Uterus (tissue), 4 donors: ENCODE measurements around the gene SLFN12. TPM values are rescaled to one million over a fixed set of nuclear protein-coding genes. Genes with fewer than 3 reads are reported as not detected.
"Not testable (repeated sequence)": the region's sequence is repeated elsewhere in the genome, so short reads cannot be mapped to it uniquely, and the experiment has no call there.

Experiments
- DNase-seq, 2 donors: peaks; one replicate each; pipeline ENCODE4 v3.0.0-alpha.2; 2019 to 2020
- H3K27ac ChIP-seq, 2 donors: fragments of 200-600 bp; sonication (generic); 1 replicate in 1 of 2; 2 replicates in 1 of 2; pipeline ENCODE4 v1.5.1; 2016 to 2018
- H3K27me3 ChIP-seq, 2 donors: fragments of 200-600 bp; sonication (generic); one replicate each; pipeline ENCODE4 v1.5.1; 2018 to 2019; ENCODE audit warnings: control low read depth in 1 of 2
- H3K36me3 ChIP-seq, 2 donors: fragments of 200-600 bp; sonication (generic); one replicate each; pipeline ENCODE4 v1.5.1; 2019; ENCODE audit warnings: control low read depth in 1 of 2
- H3K4me1 ChIP-seq, 2 donors: fragments of 200-600 bp; sonication (generic); one replicate each; pipeline ENCODE4 v1.5.1; 2018 to 2019; ENCODE audit warnings: control low read depth in 1 of 2
- H3K4me3 ChIP-seq, 2 donors: fragments of 200-600 bp; sonication (generic); 1 replicate in 1 of 2; 2 replicates in 1 of 2; pipeline ENCODE4 v1.5.1; 2018 to 2019; ENCODE audit warnings: mild to moderate bottlenecking in 1 of 2
- H3K9me3 ChIP-seq, 2 donors: fragments of 200-600 bp; sonication (generic); one replicate each; pipeline ENCODE4 v1.5.1; 2019; ENCODE audit warnings: control low read depth in 1 of 2
- POLR2A ChIP-seq, 2 donors: fragments of 450-650 bp; IDR thresholded peaks; one replicate each; pipeline ENCODE4 v1.6.1; 2016; ENCODE audit warnings: antibody characterized with exemption in 2 of 2, mild to moderate bottlenecking in 1 of 2, moderate library complexity in 1 of 2
- intact Hi-C: fragments of 100-400 bp; cut with DNase I; formaldehyde crosslinking; loops from one replicate; pipeline ENCODE4 v1.15.1; 2023; ENCODE audit warnings: low total_unique reads
- total RNA-seq, 4 donors: library from RNA; depleted of rRNA in 3 of 4; stranded (reverse); fragments of >200 nt in 3 of 4; gene quantifications; one replicate each; pipeline versions ENCODE4 v1.1.0 to v1.2.4, GENCODE V29; 2014 to 2023
- TF ChIP-seq, protein P1 (sequence below), 4 experiments: fragments of 200-600 bp in 2 of 4; fragments of 450-650 bp in 2 of 4; sonication (generic) in 2 of 4; IDR thresholded peaks; one replicate each; pipeline ENCODE4 v1.5.1; 2016 to 2019; ENCODE audit warnings: antibody characterized with exemption in 4 of 4, mild to moderate bottlenecking in 2 of 4, moderate library complexity in 1 of 4
- donor health status: DM: yes; HTN: yes; CAD: no.

The SLFN12 gene
- total RNA-seq, 4 donors from 2014 or later, result 6.8 to 60.4 (median 12.9) TPM

DNA sequence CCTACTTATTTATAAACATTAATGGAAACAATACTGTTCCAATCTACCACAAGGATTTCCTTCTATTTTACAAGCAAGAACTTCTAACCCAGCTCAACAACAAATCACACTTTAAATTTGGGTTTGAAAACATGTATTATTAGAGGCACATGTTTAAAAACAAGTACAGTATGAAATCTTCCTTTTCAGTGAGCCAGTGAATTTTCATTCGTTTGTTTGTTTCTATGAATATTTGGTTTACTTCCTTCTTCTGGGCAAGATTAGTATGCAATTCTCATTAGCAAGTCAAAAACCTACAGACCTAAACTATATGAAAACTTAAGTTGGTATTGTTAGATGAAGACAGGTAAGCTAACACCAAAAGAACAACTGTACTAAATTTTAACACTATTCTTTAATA is 25.7 kb downstream of the SLFN12 start:
- Histone ChIP-seq H3K36me3 (no peaks in the 10 kb centered on the region), H3K27ac (no peak overlapping the region), H3K9me3 (no peaks in the 10 kb centered on the region), H3K4me3 (no peak overlapping the region), H3K27me3 (no peaks in the 10 kb centered on the region), H3K4me1 (no peaks in the 10 kb centered on the region)
- intact Hi-C loops, result no loop called here
- DNase-seq, result no peak
- no peak for TF ChIP-seq POLR2A (IDR thresholded peaks at IDR 0.05)
- TF ChIP-seq, protein P1, sequence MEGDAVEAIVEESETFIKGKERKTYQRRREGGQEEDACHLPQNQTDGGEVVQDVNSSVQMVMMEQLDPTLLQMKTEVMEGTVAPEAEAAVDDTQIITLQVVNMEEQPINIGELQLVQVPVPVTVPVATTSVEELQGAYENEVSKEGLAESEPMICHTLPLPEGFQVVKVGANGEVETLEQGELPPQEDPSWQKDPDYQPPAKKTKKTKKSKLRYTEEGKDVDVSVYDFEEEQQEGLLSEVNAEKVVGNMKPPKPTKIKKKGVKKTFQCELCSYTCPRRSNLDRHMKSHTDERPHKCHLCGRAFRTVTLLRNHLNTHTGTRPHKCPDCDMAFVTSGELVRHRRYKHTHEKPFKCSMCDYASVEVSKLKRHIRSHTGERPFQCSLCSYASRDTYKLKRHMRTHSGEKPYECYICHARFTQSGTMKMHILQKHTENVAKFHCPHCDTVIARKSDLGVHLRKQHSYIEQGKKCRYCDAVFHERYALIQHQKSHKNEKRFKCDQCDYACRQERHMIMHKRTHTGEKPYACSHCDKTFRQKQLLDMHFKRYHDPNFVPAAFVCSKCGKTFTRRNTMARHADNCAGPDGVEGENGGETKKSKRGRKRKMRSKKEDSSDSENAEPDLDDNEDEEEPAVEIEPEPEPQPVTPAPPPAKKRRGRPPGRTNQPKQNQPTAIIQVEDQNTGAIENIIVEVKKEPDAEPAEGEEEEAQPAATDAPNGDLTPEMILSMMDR (IDR thresholded peaks at IDR 0.05), result no peak

- no peaks in the 10 kb centered on the region for H3K9me3 ChIP-seq
- intact Hi-C loops, result no loop called here
- H3K27me3 ChIP-seq, result no peaks in the 10 kb centered on the region
- H3K36me3 ChIP-seq, result no peaks in the 10 kb centered on the region
- DNase-seq, result no peak
- TF ChIP-seq POLR2A (IDR thresholded peaks at IDR 0.05), result no peak
- TF ChIP-seq, protein P1 (IDR thresholded peaks at IDR 0.05), result no peak
- H3K27ac ChIP-seq, result no peak overlapping the region
- H3K4me1 ChIP-seq, result no peaks in the 10 kb centered on the region
- no peak overlapping the region for H3K4me3 ChIP-seq
Observed at GRCh38 chr17:35404360-35404759, 27.9 kb downstream of the SLFN12 start.

- intact Hi-C loops, H3K27ac ChIP-seq, H3K4me3 ChIP-seq, DNase-seq, H3K4me1 ChIP-seq, H3K9me3 ChIP-seq, H3K27me3 ChIP-seq, H3K36me3 ChIP-seq: not testable (repeated sequence)
Observed at GRCh38 chr17:35393783-35394182, 38.5 kb downstream of the SLFN12 start.

DNA sequence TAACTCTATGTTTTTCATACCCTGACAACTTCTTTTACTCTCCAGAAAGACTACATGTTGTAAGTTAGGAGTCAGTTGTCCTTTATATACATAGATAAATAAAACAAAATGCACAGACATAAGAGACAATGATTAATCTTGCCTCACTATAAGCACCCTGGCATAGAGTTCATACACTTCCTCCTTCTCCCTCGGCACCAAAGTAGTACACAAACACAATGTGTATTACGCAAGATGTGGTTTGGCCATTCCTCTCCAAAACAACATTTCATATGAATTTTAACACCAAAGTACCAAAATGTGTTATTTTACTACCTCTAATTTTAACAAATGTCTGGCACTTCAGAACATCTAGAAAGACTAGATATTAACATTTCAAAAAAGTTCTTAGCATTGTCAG is 41.6 kb downstream of the SLFN12 start:
- intact Hi-C loops, result no loop called here
- H3K27me3 ChIP-seq, result no peaks in the 10 kb centered on the region
- no peak overlapping the region for H3K4me3 ChIP-seq

GRCh38 chr17:35390156-35390555 is 42.1 kb downstream of the SLFN12 start:
- Histone ChIP-seq H3K27ac (no peak overlapping the region), H3K9me3 (no peaks in the 10 kb centered on the region), H3K4me3 (no peak overlapping the region), H3K27me3 (no peaks in the 10 kb centered on the region), H3K36me3 (no peaks in the 10 kb centered on the region), H3K4me1 (no peaks in the 10 kb centered on the region)
- intact Hi-C loops, result no loop called here
- no peak for DNase-seq
- TF ChIP-seq POLR2A (IDR thresholded peaks at IDR 0.05), result no peak
- TF ChIP-seq, protein P1 (IDR thresholded peaks at IDR 0.05), result no peak

More for the DNA sequence above, 41.6 kb downstream of the SLFN12 start:
- H3K9me3 ChIP-seq, result no peaks in the 10 kb centered on the region
- no peaks in the 10 kb centered on the region for H3K4me1 ChIP-seq
- no peaks in the 10 kb centered on the region for H3K36me3 ChIP-seq
- no peak for DNase-seq
- TF ChIP-seq POLR2A (IDR thresholded peaks at IDR 0.05), result no peak
- TF ChIP-seq, protein P1 (IDR thresholded peaks at IDR 0.05), result no peak
- H3K27ac ChIP-seq, result no peak overlapping the region

DNA sequence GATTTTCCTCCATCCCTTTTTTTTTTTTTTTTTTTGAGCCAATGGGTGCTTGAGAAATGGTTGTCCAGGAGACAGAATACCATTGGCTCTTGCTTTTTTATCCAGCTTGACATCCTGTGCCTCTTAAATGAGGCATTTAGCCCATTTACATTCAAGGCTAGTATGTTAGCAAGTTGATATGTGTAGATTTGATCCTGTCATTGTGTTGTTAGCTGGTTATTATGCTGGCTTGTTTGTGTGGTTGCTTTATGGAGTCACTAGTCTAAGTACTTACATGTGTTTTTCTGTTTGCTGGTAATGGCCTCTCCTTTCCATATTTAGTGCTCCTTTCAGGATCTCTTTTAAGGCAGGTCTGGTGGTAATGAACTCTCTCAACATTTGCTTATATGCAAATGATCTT is 44.8 kb downstream of the SLFN12 start:
- H3K27me3 ChIP-seq, result no peaks in the 10 kb centered on the region
- H3K27ac ChIP-seq, result no peak overlapping the region
- intact Hi-C loops, result no loop called here
- no peaks in the 10 kb centered on the region for H3K4me1 ChIP-seq
- TF ChIP-seq POLR2A (IDR thresholded peaks at IDR 0.05), result no peak
- TF ChIP-seq, protein P1 (IDR thresholded peaks at IDR 0.05), result no peak
- no peak overlapping the region for H3K4me3 ChIP-seq
- no peaks in the 10 kb centered on the region for H3K36me3 ChIP-seq
- no peak for DNase-seq
- no peaks in the 10 kb centered on the region for H3K9me3 ChIP-seq
